ENCODE results near the gene NUDT21.

Gene NUDT21

DNA sequence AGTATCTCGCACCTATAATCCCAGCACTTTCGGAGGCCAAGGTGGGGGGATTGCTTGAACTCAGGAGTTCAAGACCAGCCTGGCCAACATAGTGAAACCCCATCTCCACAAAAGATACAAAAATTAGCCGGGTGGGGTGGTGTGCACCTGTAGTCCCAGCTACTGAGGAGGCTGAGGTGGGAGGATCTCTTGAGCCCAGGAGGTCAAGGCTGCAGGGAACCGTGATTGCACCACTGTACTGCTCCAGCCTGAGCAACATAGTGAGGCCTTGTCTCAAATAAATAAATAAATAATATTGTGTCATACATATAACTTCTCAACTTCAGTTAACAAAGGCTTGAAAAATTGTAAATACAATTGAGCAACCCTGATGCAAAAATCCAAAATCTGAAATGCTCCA is 34.0 kb downstream of the NUDT21 start:
- no peak for DNase-seq (ENCODE audit: extremely low spot score)
- ChIA-PET POLR2A (no interaction called here), CTCF (interaction anchor here (0.6 kb wide), 1 partner anchor 1456 kb away, joined by 8 read pairs; no protein-coding TSS in a partner anchor)
- TF ChIP-seq FOXM1 (IDR thresholded peaks at IDR 0.05; ENCODE audit: borderline replicate concordance), result no peak
- TF ChIP-seq, protein P1, sequence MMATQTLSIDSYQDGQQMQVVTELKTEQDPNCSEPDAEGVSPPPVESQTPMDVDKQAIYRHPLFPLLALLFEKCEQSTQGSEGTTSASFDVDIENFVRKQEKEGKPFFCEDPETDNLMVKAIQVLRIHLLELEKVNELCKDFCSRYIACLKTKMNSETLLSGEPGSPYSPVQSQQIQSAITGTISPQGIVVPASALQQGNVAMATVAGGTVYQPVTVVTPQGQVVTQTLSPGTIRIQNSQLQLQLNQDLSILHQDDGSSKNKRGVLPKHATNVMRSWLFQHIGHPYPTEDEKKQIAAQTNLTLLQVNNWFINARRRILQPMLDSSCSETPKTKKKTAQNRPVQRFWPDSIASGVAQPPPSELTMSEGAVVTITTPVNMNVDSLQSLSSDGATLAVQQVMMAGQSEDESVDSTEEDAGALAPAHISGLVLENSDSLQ (IDR thresholded peaks at IDR 0.05), result no peak
- no peak for TF ChIP-seq BHLHE40 (IDR thresholded peaks at IDR 0.05; ENCODE audit: borderline replicate concordance)
- TF ChIP-seq L3MBTL2 (conservative IDR thresholded peaks at IDR 0.05), result no peak
- no peak for TF ChIP-seq ELF4 (IDR thresholded peaks at IDR 0.05)
- TF ChIP-seq SP1 (IDR thresholded peaks at IDR 0.05), result no peak
- no peak for TF ChIP-seq ARNT (IDR thresholded peaks at IDR 0.05)
- no peak for TF ChIP-seq SUZ12 (IDR thresholded peaks at IDR 0.05)
- no peak for TF ChIP-seq FOXA1 (IDR thresholded peaks at IDR 0.05)
- no peak for TF ChIP-seq NFRKB (IDR thresholded peaks at IDR 0.05)
- no peak for TF ChIP-seq HDGF (IDR thresholded peaks at IDR 0.05; ENCODE audit: borderline replicate concordance)
- TF ChIP-seq ZNF384 (IDR thresholded peaks at IDR 0.05), result no peak
- no peak for TF ChIP-seq LEF1 (IDR thresholded peaks at IDR 0.05; ENCODE audit: borderline replicate concordance)
- no peak for TF ChIP-seq FOXK2 (IDR thresholded peaks at IDR 0.05)
- TF ChIP-seq TARDBP (IDR thresholded peaks at IDR 0.05), result no peak
- no peak for TF ChIP-seq CTBP1 (IDR thresholded peaks at IDR 0.05; ENCODE audit: borderline replicate concordance)

DNA sequence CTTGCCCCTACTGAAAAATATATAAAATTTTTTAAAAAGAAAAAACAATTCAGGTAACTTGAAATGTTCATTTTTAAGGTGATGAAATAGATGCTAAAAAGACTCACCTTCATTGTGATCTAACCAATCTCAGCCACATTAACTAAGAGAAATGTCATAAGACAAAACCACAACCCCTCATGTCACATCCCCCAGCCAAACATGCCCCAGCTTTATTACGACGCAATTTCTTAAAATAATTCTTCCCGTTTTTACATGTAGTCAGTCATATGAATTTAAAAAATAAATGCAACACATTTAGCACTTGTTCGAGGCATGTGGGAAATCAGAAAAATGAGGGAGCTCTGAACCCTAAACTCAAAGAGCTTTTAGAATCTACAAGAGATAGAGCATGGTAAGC is 35.3 kb downstream of the NUDT21 start:
- TF ChIP-seq FOXK2 (IDR thresholded peaks at IDR 0.05) (no peak), ELF4 (IDR thresholded peaks at IDR 0.05) (no peak), L3MBTL2 (conservative IDR thresholded peaks at IDR 0.05) (no peak), SP1 (IDR thresholded peaks at IDR 0.05) (no peak), LEF1 (IDR thresholded peaks at IDR 0.05; ENCODE audit: borderline replicate concordance) (no peak), BHLHE40 (IDR thresholded peaks at IDR 0.05; ENCODE audit: borderline replicate concordance) (no peak), CTBP1 (IDR thresholded peaks at IDR 0.05; ENCODE audit: borderline replicate concordance) (no peak)
- no peak for DNase-seq (ENCODE audit: extremely low spot score)
- POLR2A ChIA-PET, result no interaction called here
- CTCF ChIA-PET, result no interaction called here

DNA sequence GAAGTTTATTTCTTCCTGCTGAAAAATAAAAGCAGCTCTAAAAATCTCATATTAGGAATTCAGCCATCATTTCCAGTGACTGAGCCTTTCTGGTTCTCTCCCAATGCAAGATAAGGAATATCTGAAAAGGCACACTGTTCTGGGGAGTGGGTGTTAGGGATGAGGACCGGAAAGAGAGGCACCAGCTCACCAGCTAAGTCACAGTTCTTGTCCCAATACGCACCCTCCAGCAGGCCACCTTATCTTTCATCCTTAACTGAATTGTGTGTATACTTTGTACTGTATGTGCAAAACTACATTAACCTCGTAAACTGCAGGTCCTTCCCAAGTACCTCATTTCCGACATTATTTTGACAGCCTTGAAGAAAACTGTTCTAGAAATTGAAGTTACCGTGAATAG is 36.8 kb downstream of the NUDT21 start:
- ChIA-PET CTCF (no interaction called here), POLR2A (no interaction called here)
- DNase-seq (ENCODE audit: extremely low spot score), result no peak
- no peak for TF ChIP-seq SP1 (IDR thresholded peaks at IDR 0.05)

DNA sequence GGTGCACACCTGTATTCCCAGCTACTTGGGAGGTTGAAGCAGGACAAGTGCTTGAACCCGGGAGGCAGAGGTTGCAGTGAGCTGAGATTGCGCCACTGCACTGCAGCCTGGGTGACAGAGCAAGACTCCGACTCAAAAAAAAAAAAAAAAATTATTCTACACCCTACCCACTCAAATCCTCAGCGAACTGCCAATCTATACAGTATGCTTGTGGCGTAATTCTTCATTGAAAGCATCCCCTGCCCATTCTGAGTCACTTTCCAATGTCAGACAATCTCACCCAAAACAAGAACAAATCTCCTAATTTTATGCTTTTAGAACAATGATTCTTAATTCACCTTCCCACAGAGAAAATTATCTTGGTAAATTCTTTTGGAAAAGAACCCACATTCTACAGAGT is 37.8 kb downstream of the NUDT21 start:
- POLR2A ChIA-PET, result interaction anchor here (0.7 kb wide), 1 partner anchor 379 kb away, joined by 3 read pairs; no protein-coding TSS in a partner anchor

DNA sequence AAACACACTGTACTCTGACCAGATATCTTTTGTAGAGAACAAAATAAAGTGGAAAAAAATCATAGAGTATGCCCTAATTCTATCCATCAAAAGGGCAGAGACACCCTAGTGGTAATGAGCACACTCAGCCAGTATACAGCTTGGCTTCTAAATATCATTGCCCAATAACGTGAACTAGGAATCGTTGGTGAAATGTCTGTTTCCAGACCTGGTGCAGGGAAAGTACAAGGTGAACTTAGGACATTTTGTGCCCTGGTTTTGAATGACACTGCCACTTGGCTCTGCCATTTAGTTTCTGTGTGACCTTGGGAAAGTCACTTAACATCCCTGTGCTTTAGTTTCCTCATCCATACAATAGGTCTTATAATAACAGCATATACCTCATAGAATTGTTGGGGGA is 39.5 kb downstream of the NUDT21 start:
- TF ChIP-seq CTBP1 (IDR thresholded peaks at IDR 0.05; ENCODE audit: borderline replicate concordance) (no peak), SUZ12 (IDR thresholded peaks at IDR 0.05) (no peak), NFRKB (IDR thresholded peaks at IDR 0.05) (no peak), ARNT (IDR thresholded peaks at IDR 0.05) (no peak), ZNF384 (IDR thresholded peaks at IDR 0.05) (no peak), BHLHE40 (IDR thresholded peaks at IDR 0.05; ENCODE audit: borderline replicate concordance) (no peak), ELF4 (IDR thresholded peaks at IDR 0.05) (no peak), FOXK2 (IDR thresholded peaks at IDR 0.05) (no peak), FOXM1 (IDR thresholded peaks at IDR 0.05; ENCODE audit: borderline replicate concordance) (no peak), SP1 (IDR thresholded peaks at IDR 0.05) (no peak)
- CTCF ChIA-PET, result no interaction called here
- POLR2A ChIA-PET, result interaction anchor here (0.9 kb wide), 1 partner anchor 39 kb away, joined by 3 read pairs; the partner anchor contains the start of gene NUDT21

More for the DNA sequence above, 37.8 kb downstream of the NUDT21 start:
- CTCF ChIA-PET, result no interaction called here
- no peak for DNase-seq (ENCODE audit: extremely low spot score)
- TF ChIP-seq SP1 (IDR thresholded peaks at IDR 0.05) (no peak), HDGF (IDR thresholded peaks at IDR 0.05; ENCODE audit: borderline replicate concordance) (no peak), BHLHE40 (IDR thresholded peaks at IDR 0.05; ENCODE audit: borderline replicate concordance) (no peak), LEF1 (IDR thresholded peaks at IDR 0.05; ENCODE audit: borderline replicate concordance) (no peak), NFRKB (IDR thresholded peaks at IDR 0.05) (no peak), ZNF384 (IDR thresholded peaks at IDR 0.05) (no peak), L3MBTL2 (conservative IDR thresholded peaks at IDR 0.05) (no peak), TARDBP (IDR thresholded peaks at IDR 0.05) (no peak), CTBP1 (IDR thresholded peaks at IDR 0.05; ENCODE audit: borderline replicate concordance) (no peak), SUZ12 (IDR thresholded peaks at IDR 0.05) (no peak), ARNT (IDR thresholded peaks at IDR 0.05) (no peak), ELF4 (IDR thresholded peaks at IDR 0.05) (no peak), FOXK2 (IDR thresholded peaks at IDR 0.05) (no peak), FOXM1 (IDR thresholded peaks at IDR 0.05; ENCODE audit: borderline replicate concordance) (no peak), FOXA1 (IDR thresholded peaks at IDR 0.05) (no peak)
- TF ChIP-seq, protein P1 (IDR thresholded peaks at IDR 0.05), result no peak

DNA sequence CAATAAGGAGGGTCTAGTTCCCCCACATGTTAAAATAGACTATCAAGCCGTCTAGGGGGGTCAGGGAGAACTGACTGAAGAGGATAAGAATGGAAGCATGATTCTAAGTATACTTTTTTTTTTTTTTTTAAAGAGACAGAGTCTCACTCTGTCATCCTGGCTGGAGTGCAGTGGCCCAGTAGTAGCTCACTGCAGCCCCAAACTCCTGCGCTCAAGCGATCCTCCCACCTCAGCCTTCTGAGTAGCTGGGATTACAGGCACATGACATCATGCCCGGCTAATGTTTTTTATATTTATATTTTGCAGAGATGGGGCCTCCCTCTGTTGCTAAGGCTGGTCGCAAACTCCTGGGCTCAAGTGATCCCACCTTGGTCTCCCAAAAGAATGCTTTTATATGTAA is 40.0 kb downstream of the NUDT21 start:
- no peak for TF ChIP-seq ELF4 (IDR thresholded peaks at IDR 0.05)
- TF ChIP-seq CTBP1 (IDR thresholded peaks at IDR 0.05; ENCODE audit: borderline replicate concordance), result no peak
- TF ChIP-seq ZNF384 (IDR thresholded peaks at IDR 0.05), result 0 out of 2 replicates have a peak, but pooled peaks have one; percentile 17
- ChIA-PET CTCF (no interaction called here), POLR2A (interaction anchor here (0.9 kb wide), 1 partner anchor 40 kb away, joined by 3 read pairs; the partner anchor contains the start of gene NUDT21)
- DNase-seq (ENCODE audit: extremely low spot score), result no peak

More for the DNA sequence above, 39.5 kb downstream of the NUDT21 start:
- no peak for DNase-seq (ENCODE audit: extremely low spot score)

DNA sequence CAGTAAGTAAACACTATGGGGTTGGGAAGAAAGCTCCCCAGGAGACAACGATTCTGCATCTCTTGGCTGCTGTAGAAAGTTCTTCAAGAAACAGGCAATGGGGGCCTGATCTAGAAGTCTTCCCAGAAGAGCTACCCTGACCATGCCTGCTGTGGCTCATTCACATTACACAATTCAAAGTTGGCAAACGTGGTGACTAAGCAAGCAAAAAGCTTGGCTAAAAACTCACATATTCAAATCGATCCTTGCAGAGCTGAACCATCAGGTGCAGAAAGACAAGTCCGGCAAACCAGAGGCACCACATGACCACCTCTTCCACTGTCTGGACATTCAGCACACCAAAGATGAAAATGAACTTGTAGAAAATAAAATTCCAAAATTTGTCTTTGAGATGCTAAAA is 41.9 kb downstream of the NUDT21 start:
- POLR2A ChIA-PET, result no interaction called here
- no peak for DNase-seq (ENCODE audit: extremely low spot score)

More for the DNA sequence above, 41.9 kb downstream of the NUDT21 start:
- TF ChIP-seq HDGF (IDR thresholded peaks at IDR 0.05; ENCODE audit: borderline replicate concordance), result no peak
- no peak for TF ChIP-seq NFRKB (IDR thresholded peaks at IDR 0.05)
- no peak for TF ChIP-seq TARDBP (IDR thresholded peaks at IDR 0.05)
- no peak for TF ChIP-seq FOXM1 (IDR thresholded peaks at IDR 0.05; ENCODE audit: borderline replicate concordance)
- no peak for TF ChIP-seq LEF1 (IDR thresholded peaks at IDR 0.05; ENCODE audit: borderline replicate concordance)
- TF ChIP-seq ELF4 (IDR thresholded peaks at IDR 0.05), result no peak
- TF ChIP-seq BHLHE40 (IDR thresholded peaks at IDR 0.05; ENCODE audit: borderline replicate concordance), result no peak
- TF ChIP-seq, protein P1 (IDR thresholded peaks at IDR 0.05), result no peak
- TF ChIP-seq L3MBTL2 (conservative IDR thresholded peaks at IDR 0.05), result no peak
- TF ChIP-seq SUZ12 (IDR thresholded peaks at IDR 0.05), result no peak
- no peak for TF ChIP-seq CTBP1 (IDR thresholded peaks at IDR 0.05; ENCODE audit: borderline replicate concordance)
- no peak for TF ChIP-seq SP1 (IDR thresholded peaks at IDR 0.05)
- no peak for TF ChIP-seq FOXK2 (IDR thresholded peaks at IDR 0.05)
- no peak for TF ChIP-seq FOXA1 (IDR thresholded peaks at IDR 0.05)
- CTCF ChIA-PET, result no interaction called here

Measured in HEK293T (cell line).